GM21529 (cell line): ENCODE measurements around the gene PHTF1.
"Not testable (repeated sequence)": the region's sequence is repeated elsewhere in the genome, so short reads cannot be mapped to it uniquely, and the experiment has no call there.

Experiments used
- ATAC-seq: cut with Tn5 transposase; IDR thresholded peaks from one replicate; pipeline ENCODE4 v1.9.1; 2021; ENCODE audit not compliant: unreplicated experiment

The PHTF1 gene

DNA sequence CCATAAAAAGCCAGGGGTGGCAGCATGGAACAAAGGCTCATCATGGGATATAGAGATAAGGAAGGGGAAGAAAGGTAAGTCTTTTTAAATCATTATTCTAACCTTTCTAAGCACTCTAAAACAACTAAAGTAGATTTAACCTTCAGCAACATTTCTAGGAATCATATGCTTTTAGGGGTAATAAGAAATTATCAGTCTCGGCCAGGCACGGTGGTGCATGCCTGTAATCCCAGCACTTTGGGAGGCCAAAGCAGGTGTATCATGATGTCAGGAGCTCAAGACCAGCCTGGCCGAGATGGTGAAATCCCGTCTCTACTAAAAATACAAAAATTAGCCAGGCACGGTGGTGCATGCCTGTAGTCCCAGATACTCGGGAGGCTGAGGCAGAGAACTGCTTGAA, 20.3 kb upstream of the PHTF1 start:
- ATAC-seq: no peak

DNA sequence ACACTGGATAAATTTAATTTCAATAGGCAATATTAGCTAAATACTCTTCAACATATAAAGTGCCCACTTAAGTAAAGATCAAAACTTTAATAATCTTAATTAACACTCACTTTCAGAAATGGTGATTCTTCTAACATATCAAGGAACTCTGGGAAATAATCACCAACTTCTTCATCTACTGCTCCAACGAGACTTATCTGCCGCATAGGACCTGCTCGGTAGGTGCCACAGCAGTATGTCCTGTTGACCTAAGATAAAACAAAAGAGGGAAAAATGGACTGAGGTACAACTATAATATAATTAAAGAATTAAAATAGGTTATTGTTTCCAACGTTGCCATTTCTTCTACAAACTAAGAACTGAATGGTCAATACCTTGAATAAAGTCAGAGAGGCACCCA, 18.3 kb upstream of the PHTF1 start:
- no peak for ATAC-seq

DNA sequence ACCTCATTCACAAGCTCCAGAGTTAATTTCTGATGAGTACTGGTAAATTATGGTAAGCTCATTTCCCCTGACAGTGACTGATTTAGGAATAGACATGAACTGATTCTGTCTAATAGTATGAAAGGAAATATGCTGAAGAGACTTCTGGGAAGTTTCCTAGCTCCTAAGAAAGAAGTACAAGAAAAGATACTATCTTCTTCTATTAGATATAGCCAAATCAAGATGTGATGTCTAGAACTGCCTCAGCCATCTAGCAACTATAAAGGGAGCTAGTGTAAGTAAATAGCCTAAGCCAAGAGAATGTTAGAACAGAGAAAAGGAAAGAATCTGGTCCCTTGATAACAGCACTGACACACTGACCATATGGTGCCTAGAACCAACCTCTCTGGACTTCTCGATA, 10.7 kb upstream of the PHTF1 start:
- no peak for ATAC-seq

DNA sequence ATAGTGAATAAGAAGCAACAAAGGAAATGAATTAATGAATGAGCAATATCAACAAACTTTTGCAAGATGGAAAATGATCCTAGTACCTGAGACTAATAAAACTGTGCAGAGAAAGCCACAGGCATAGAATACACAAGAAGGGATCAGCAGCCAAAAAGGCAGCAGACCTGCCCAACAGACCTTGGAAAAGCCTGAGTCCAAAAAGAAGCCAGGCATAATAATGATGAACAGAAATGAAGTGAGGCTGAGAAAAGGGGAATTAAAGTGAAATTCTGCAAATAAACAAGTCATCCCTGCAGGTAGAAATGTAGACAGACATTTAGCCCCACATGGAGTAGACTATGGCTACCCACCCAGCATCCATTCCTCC, 10.3 kb upstream of the PHTF1 start:
- ATAC-seq: no peak

DNA sequence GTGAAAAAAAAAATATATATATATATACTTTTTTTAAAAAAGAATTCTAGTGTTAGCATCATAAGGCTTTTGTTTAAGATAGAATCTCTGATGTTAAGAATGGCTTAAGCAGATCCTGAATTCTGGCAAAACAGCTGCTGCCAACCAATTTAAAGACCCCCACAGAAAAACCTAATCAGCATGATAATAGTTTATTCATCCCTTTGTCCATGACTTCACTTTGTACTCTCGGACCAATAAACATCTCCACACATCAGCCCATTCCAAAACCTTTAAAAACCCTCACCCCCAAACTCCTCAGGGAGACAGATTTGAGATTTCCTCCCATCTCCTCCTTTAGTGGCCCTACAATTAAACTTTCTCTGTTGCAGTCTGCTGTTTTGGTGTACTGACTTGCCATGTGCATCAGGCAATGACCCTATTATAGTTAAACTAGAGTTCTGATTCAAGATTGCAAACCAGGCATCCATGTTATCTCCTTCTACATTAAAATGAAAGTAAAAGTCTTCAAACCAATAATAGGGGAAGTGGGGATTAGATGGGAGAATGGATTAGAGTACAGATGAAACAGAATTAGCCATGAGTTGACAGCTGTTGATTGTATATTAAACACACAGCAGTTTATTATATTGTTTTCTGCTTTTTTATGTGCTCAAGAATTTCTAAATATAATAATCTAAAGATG, 9.8 kb upstream of the PHTF1 start:
- ATAC-seq: no peak

DNA sequence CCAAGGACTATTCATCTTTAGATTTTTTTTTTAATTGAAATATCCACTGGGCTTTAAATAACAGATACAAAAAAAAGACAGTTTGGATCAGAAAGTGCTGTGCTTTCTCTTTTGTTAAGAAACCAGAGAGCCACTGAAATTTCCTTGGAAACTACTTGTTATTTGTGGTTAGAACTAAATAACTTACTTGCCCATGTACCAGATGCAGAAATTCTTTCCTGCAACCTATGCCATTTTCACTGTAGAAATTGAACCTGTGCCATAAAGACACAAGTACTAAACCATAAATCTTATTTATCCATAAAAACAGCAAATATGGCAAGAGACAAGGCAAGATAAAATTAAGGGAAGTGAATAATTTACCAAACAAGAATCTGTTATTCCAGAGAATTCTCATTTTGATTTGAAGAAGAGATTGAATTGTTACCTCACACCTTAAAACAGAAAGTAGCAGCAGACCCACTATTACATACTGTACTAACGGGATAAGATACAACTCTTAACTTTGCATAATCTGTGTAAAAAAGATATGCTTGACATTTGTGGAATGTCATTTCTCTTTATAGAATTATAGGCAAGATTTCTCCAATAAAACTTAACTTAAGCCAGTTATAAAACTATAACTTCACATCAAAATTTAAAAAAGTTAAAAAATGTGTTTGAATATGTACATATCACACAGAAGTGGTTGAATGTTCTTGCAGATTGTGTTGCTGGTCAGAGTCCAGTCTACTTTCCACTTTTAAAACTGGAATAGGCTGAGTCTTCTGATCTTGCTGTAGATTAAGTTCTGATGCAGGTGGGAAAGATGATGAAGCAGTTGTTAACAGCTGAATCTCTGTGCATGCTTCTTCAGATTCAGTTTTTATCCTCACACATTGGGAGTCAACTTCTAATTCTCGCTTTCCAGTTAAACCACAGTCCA, 6.3 kb upstream of the PHTF1 start:
- ATAC-seq: no peak

DNA sequence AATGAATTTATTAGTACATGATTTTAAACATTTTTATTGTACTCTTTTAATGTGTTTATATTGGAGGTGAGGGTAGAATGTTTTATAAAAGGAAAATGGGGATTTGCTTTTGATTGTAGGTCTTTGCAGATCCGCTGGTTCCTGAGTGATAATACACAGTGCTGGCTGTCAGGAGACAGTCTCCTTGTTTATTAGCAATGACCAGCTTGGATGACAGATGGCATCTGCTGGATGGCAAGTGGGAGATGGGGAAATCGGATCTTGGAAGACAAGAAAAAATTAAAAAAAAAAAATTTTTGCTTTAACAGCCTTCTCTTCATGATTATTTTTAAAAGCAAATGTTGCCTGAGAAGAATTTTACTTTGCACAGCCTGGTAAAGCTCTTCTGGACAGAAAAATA, 4.4 kb upstream of the PHTF1 start:
- no peak for ATAC-seq

DNA sequence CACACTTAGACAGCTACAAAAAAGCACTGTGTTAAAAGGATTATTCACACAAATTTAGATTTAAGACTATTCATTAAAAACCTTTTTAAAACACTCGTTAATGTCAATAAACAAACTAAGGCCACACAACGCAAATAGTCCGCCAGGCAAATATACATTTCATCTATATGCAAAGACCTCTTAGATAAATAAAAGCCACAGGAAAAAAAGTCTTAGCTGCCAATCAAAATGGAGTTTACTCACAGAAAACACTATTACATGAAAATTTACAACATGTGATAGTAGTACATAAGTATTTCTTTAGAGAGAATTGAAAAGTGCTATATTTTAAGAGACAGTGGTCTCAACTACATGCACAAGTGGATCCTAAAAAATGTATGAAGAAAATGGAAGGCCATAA, 2.7 kb upstream of the PHTF1 start:
- ATAC-seq: no peak

DNA sequence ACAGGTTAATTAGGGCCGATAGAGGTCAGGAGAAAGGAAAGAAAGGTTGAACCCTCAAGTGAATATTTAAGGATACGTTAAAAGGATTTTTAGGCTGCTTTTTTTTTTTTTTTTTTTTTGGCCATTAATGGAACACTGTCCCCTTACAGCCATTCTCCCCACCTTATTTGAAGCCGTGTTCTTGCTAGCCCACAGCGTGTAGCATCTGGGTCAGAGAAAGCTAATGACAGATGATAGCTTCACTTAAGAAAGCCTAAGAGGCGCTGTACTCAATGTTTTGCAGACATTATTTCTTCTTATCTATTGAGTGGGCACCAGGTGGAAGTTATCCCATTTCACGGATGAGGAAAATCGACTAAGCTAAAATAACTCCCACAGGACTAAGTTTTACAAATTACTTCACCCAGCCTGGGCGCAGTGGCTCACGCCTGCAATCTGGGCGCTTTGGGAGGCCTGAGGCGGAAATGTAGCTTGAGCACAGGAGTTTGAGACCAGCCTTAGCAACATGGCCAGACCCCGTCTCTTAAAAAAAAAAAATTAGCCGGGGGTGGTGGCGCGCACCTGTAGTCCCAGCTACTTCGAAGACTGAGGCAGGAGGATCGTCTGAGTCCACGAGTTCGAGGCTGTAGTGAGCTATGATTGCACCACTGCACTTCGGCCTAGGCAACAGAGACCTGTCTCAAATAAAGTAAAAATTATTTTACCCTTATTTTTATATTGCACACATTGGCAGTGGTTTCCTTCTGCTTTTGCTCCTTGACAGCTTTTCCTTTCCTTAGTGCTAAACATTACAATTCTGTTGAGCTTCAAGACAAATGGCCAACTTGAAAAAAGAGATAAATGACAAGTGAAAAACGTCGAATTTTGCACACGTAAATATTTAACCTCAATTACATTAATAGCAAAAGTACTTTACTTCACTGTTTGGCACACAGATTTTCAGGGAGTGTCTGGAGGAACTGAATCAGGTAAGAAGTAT, 1.1 kb upstream of the PHTF1 start:
- ATAC-seq: no peak

DNA sequence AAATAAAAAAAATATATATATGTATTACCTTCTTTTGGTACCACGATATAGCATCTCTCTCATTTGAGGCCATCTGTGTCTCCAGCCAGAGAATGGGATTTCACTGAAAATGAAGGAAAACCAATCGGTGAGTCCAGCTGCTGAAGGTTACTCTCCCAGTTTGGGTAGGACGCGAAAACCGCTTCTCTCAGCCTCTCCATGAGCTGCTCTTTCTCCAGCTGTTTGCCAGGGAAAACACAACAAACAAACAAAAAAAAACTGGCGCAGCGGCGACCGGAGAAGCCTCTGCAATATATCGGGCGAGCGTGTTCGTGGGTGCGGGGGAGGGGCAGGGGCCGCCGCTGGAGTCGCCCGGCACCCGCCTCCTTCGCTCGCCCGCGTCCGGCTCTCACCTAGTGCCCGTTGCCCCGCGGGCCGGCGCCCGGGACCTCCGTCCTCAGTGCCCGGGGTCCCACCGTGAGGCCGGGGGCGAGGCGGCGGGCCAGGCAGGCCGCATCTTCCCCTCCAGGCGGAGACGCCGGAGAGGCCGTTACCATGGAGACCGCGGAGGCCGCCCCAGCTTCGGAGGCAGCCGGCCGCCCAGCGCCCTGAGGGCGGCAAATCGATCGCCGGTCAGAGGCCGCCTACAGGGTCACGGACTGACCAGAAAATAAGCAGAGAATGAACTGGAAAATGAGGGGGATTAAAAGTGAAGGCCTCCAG, 504 bp downstream of the PHTF1 start:
- ATAC-seq: peak; percentile 61

DNA sequence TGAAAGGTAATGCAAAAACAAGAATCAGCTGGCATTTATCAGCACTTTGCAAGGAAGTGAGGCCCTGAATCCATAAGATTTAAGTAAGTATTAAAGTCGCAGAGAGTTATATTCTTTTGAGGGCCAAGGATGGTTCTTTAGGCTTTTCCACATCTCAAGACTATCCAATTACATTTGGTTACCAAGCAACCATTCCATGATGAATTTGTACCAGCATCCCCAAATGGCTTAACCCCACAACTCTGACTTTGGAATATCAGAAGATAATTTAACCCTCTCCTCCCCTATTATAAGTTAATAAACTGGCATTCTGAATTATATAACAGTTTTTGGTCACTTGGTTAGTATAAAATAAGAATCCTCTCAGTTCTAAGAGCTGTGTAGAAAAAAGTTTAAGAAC, 2.8 kb downstream of the PHTF1 start:
- no peak for ATAC-seq

DNA sequence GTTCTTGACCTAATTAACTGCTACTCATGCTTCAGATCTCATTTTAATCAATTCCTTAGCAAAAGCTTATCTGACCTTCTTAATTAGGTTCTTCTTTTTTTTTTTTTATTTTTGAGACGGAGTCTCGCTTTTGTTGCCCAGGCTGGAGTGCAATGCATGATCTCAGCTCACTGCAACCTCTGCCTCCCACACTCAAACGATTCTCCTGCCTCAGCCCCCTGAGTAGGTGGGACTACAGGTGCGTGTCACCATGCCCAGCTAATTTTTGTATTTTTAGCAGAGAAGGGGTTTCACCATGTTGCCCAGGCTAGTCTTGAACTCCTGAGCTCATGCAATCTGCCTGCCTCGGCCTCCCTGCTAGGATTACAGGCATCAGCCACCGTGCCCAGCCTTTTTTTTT, 6.0 kb downstream of the PHTF1 start:
- not testable (repeated sequence) for ATAC-seq

DNA sequence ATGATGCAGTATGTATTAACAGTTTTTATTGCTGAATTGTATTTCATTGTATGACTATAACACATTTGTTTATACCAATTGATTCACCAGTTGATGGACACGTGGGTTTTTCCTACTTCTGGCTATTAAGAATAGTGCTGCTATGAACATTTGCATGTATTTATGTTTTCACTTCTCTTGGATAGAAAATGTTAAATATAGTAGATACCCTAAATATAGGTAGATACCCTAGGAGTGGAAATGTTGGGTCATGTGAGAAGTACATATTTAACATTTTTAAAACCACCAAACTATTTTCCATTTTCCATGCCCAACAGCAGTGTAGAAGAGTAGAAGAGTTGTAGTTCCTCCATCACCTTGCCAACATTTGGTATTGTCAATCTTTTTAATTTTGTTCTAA, 7.8 kb downstream of the PHTF1 start:
- no peak for ATAC-seq

DNA sequence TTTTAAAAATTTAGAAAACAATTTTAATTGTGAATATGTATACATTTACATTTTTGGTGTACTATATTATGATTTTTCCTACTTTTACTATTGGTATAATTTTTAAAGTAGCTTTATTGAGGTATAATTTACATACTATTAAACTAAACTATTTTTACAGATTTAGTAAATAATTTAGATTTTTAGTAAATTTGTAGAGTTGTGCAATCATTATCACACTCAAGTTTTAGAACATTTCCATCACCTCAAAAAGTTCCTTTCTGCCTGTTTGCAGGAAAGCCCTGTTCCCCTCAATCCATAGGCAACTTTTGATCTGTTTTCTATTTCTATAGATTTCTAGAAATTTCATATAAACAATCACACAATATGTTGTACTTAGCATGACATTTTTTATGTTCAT, 8.2 kb downstream of the PHTF1 start:
- ATAC-seq: no peak

DNA sequence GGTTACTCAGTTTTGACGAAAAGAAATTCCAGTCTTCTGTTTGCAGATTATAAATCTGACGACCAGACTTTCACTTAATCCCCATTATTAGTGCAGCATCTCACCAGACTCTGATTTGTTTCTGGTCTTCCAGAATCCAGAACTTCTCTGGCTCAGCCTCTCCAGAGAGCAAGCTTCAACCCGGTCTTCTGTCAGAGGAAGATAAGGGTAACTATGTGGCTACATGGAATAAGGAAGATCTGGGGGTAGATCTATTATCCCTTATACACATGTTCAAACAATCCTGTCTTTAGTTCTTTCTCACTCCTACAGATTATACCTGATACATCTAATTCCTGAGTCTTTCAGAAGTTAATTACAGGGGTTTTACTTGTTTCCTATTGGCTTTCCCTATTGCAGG, 9.9 kb downstream of the PHTF1 start:
- no peak for ATAC-seq

DNA sequence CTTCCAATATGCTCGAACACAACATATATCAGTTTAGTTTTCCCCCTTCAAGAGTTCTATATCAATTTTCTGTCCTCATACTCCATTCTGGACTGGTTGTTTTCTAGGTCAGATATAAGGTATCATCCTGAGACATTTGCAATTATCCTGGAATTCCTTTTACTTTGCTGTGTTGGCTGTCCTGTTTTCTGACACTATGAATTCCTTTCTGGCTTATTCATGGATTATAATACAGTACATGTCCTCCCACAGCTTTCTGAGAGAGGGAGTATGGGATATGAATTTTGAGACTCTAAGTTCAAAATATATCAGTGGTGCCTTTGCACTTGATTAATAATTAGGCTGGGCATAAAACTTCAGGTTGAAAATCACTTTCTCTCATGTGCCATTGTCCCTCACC, 11.9 kb downstream of the PHTF1 start:
- ATAC-seq: no peak

DNA sequence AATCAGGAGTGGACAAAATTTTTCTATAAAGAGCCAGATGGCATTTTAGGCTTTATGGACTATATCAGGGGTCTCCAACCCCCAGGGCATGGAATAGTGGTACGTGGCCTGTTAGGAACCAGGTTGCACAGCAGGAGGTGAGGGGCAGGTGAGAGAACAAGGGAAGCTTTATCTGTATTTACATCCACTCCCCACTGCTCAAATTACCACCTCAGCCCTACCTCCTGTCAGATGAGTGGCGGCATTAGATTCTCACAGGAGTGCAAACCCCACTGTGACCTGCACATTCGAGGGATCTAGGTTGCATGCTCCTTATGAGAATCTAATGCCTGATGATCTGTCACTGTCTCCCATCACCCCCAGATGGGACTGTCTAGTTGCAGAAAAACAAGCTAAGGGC, 13.9 kb downstream of the PHTF1 start:
- ATAC-seq: no peak

DNA sequence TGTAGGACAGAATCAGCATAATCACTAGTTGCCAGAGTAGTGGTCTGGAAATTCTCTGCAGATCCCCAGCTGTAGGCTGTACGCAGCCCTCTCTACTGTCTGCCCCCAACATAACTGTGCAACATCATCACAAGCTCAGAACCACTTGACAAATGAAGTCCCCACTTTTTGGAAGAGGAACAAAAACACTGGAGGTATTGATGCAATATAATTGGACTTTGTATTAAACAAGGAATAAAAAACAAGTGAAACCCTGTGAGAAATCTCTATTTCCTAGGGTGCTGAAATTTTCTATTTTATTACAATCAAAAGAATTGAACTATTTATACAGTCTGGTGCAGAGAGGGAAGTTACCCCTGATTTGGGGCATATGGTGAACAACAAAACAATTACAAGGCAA, 15.2 kb downstream of the PHTF1 start:
- no peak for ATAC-seq

DNA sequence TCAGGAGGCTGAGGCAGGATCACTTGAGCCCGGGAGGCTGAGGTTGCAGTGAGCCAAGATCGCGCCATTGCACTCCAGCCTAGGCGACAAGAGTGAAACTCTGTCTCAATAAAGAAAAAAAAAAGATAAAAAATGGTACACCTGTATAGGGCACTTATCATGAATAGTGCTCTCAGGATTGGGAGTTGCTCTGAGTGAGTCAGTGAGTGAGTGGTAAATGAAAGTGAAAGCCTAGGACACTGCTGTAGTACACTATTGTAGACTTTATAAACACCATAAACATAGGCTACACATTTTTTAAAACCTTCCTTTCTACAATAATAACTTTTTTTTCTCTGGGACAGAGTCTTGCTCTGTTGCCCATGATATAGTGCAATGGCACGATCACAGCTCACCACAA, 16.8 kb downstream of the PHTF1 start:
- peak; percentile 71 for ATAC-seq

DNA sequence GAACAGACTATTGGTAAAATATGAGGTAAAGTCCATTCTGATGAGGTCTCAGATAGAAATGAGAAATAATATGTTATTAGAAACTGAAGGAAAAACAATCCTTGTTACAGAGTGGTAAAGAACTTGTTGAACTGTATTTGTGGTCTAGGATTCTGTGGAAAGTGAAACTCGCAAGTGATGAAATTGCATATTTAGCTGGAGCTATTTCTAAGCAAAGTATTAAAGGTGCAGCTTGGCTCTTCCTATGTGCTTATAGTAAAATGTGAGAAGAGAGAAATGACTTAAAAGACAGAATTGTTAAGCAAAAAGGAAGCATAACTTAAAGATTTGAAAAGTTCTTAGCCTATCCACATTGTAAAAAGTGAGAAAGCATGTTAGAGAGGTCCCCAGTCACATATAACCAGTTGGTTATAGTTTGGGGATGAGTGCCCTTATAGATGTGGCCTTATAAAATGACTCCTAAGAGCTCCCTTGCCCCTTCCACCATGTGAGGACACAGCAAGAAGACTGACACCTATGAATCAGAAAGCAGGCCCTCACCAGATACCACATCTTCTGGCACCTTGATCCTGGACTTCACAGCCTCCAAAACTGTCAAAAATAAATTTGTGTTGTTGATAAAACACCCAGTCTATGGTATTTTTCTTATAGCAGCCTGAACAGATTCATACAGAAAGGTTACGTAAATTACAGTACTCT, 24.8 kb downstream of the PHTF1 start:
- no peak for ATAC-seq
